Measurements from ENCODE around the gene ZNF750. TPM values are rescaled to one million over a fixed set of nuclear protein-coding genes. Genes with fewer than 3 reads are reported as not detected.
A peak's percentile ranks its signal among the peaks of the same experiment; 100 is the strongest.

ZNF750 gene
- total RNA-seq, 1 donor from 2014 or later: 83.0 TPM

- intact Hi-C loops (cut with DNase I): no loop called here
- H3K4me1 ChIP-seq: peaks cover 13% of the 10 kb centered on the region
- peak overlapping the region in 1 of 2 donors; percentile 37 for H3K4me3 ChIP-seq
Measured at GRCh38 chr17:82836823-82837357, 2.9 kb downstream of the ZNF750 start.

GRCh38 chr17:82835766-82836512 is 3.9 kb downstream of the ZNF750 start:
- peaks cover 13% of the 10 kb centered on the region for H3K4me1 ChIP-seq
- peaks cover 0 to 22% of the 10 kb centered on the region in 2 donors for H3K36me3 ChIP-seq
- no peaks in the 10 kb centered on the region for H3K9me3 ChIP-seq
- DNase-seq (ENCODE audit: extremely low spot score in 2 of 2): no peak
- H3K4me3 ChIP-seq: no peak overlapping the region
- peak overlapping the region; percentile 83 for H3K27ac ChIP-seq
- no peaks in the 10 kb centered on the region for H3K27me3 ChIP-seq
- TF ChIP-seq POLR2AphosphoS5 (IDR thresholded peaks at IDR 0.05; ENCODE audit: insufficient read depth in 1 of 2, low read depth in 1 of 2): peak; percentile 67 to 73
- no peak for TF ChIP-seq POLR2A (IDR thresholded peaks at IDR 0.05)
- TF ChIP-seq CTCF (IDR thresholded peaks at IDR 0.05): no peak
- intact Hi-C loops (cut with DNase I): no loop called here

More at GRCh38 chr17:82836823-82837357, 2.9 kb downstream of the ZNF750 start:
- H3K9me3 ChIP-seq: no peaks in the 10 kb centered on the region
- TF ChIP-seq POLR2A (IDR thresholded peaks at IDR 0.05) (no peak), POLR2AphosphoS5 (IDR thresholded peaks at IDR 0.05; ENCODE audit: insufficient read depth in 1 of 2, low read depth in 1 of 2) (no peak), CTCF (IDR thresholded peaks at IDR 0.05) (no peak)
- peaks cover 0 to 15% of the 10 kb centered on the region in 2 donors for H3K36me3 ChIP-seq
- H3K27ac ChIP-seq: peak overlapping the region; percentile 83
- no peaks in the 10 kb centered on the region for H3K27me3 ChIP-seq
- DNase-seq (ENCODE audit: extremely low spot score in 2 of 2): no peak

DNA sequence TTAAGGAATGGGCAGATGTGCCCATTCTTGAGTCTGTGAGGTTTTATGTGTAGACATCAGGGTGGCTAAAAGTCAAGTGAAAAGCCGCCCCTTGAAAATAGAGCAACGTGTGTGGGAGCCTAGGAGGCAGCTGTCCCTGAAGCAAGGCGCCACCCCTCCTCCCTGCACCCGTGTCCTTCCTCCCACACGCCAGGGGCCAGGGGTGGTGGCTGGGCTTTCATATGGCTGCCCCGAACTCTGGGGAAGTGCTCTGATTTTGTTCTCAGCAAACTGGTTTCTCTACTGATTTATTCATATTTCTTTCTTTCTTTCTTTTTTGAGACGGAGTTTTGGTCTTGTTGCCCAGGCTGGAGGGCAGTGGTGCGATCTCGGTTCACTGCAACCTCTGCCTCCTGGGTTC is 4.7 kb downstream of the ZNF750 start:
- TF ChIP-seq POLR2A (IDR thresholded peaks at IDR 0.05): no peak
- no peak for TF ChIP-seq CTCF (IDR thresholded peaks at IDR 0.05)
- no peak for TF ChIP-seq POLR2AphosphoS5 (IDR thresholded peaks at IDR 0.05; ENCODE audit: insufficient read depth in 1 of 2, low read depth in 1 of 2)
- H3K36me3 ChIP-seq: peaks cover 0 to 22% of the 10 kb centered on the region in 2 donors
- no peaks in the 10 kb centered on the region for H3K27me3 ChIP-seq
- intact Hi-C loops (cut with DNase I): no loop called here
- DNase-seq (ENCODE audit: extremely low spot score in 2 of 2): no peak
- H3K4me1 ChIP-seq: peaks cover 16% of the 10 kb centered on the region
- peak overlapping the region; percentile 83 for H3K27ac ChIP-seq
- no peaks in the 10 kb centered on the region for H3K9me3 ChIP-seq
- no peak overlapping the region for H3K4me3 ChIP-seq

- no peak for DNase-seq (ENCODE audit: extremely low spot score in 2 of 2)
Measured at GRCh38 chr17:82832881-82833475, 6.8 kb downstream of the ZNF750 start.

More at GRCh38 chr17:82832881-82833475, 6.8 kb downstream of the ZNF750 start:
- H3K27ac ChIP-seq: no peak overlapping the region
- intact Hi-C loops (cut with DNase I): no loop called here
- no peak overlapping the region for H3K4me3 ChIP-seq
- peaks cover 19% of the 10 kb centered on the region for H3K4me1 ChIP-seq
- H3K9me3 ChIP-seq: no peaks in the 10 kb centered on the region
- H3K36me3 ChIP-seq: peaks cover 0 to 31% of the 10 kb centered on the region in 2 donors
- no peaks in the 10 kb centered on the region for H3K27me3 ChIP-seq
- TF ChIP-seq CTCF (IDR thresholded peaks at IDR 0.05): no peak
- TF ChIP-seq POLR2AphosphoS5 (IDR thresholded peaks at IDR 0.05; ENCODE audit: insufficient read depth in 1 of 2, low read depth in 1 of 2): no peak
- no peak for TF ChIP-seq POLR2A (IDR thresholded peaks at IDR 0.05)
